GM18498 (cell line): ENCODE results near the gene REEP3.
"Not testable (repeated sequence)": the region's sequence is repeated elsewhere in the genome, so short reads cannot be mapped to it uniquely, and the experiment has no call there.

ENCODE experiments used
- ATAC-seq: cut with Tn5 transposase; IDR thresholded peaks from one replicate; pipeline ENCODE4 v1.9.1; 2021; ENCODE audit warnings: mild to moderate bottlenecking, moderate library complexity; ENCODE audit not compliant: unreplicated experiment

The REEP3 gene

DNA sequence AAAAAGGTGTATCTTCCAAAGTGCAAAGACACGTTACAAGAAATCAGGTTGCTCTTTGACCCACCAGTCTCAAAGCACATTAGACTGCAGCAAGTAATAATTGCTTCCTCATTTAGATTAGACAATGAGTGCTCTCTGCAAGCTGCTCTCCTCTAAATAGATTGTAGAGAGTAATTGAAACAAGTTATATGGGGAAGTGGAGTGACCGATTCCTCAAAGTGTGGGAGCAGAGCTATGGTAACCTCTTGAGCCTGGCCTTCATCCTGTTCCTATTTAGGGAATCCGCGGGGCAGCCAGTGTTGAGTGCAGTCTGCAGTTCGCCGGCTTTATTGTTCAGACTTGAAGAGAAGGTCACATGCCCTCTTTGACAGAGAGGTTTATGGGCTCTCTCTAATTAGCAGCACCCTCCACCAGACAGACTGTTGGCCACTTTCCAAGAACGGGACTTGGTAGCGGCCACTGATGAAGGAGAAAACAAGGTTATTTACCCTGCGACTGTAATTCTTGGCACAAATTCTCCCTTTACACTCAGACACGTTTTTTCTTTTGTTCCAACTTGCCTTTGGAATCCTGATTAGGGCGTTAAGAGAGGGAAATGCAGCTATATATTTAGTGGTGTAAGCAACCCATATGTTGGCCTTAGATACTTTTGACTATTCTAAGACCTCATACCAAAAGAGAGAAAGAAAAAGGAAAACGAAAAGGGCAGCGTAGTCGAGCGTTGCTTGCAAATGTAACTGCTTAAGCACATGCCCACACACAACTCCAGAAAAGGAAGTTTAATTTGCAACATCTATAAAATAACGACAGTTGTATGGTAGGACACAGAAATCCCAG lies 107.5 kb downstream of the REEP3 start:
- ATAC-seq: peak; percentile 38

DNA sequence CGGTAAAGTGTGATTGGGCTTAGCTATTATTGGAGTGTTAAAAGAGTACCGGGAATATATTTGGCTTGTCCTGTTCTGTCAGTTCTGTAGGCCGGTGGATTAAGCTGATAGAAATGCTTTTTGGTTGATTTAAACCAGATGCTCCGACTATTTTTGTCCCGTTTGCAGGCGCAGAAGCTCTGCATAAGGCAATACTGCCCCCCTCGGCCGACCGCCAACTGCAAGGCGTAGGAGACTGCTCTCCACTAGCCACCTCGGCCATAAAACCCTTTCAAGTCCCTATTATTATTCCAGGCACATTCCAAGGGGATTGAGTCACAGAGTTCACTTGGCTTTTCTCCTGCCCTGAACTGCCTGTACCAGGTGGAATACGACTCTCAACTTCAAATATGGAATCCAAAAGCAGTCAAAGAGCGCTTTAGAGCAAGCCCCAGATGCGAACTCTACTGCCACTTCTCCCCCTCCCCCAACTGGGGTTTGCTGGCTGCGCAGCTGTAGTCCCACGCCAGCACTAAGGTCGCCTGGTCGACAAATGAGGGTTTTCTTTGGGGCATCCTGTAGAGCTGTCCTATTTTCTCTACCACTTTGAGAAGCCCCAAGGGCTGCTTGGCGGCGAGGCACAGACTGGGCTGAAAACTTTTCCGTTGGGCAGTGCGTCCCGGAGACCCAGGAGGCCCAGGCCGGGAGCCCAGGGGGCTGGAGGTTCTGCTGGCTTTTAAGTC lies 108.3 kb downstream of the REEP3 start:
- ATAC-seq: peak; percentile 51

DNA sequence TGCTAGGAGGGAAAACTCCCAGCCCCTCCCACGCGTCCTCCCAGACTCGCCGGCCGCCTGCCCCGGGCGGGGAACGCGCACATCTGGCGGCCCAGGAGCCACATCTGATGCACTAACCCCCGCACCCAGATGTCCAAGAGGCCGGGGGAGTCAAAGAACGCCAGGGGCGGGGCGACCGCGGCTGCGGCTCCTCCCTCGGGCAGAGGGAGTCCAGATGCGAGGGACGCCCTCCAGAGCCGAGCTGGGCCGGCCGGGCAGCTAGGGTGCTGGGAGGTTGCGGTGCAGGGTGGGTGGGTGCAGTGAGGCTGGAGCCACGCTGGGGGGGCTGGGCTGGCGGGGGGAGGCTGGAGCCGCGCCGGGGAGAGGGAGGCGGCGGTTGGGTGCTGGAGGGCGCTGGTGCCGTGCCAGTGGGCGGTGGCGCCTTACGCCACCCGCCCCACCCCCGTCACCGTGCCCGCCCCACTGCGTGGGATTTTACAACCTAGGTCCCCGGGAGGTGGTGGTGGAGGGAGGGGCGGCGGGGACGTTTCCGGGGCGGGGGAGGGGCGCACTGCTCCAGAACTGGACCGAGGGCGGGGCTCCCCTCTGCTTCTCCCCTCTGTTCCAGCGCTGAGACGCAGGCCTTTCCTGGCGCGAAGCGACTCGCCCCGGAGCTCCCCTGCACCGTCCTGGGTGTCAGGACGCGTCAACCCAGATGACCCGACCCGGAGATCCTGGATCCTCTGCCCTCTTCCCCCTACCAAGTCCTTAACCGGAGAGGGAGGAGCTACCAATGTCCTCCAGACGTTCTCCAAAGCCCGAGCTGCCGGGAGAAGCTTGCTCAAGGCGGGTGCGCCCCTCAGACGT lies 109.1 kb downstream of the REEP3 start:
- peak; percentile 65 for ATAC-seq

DNA sequence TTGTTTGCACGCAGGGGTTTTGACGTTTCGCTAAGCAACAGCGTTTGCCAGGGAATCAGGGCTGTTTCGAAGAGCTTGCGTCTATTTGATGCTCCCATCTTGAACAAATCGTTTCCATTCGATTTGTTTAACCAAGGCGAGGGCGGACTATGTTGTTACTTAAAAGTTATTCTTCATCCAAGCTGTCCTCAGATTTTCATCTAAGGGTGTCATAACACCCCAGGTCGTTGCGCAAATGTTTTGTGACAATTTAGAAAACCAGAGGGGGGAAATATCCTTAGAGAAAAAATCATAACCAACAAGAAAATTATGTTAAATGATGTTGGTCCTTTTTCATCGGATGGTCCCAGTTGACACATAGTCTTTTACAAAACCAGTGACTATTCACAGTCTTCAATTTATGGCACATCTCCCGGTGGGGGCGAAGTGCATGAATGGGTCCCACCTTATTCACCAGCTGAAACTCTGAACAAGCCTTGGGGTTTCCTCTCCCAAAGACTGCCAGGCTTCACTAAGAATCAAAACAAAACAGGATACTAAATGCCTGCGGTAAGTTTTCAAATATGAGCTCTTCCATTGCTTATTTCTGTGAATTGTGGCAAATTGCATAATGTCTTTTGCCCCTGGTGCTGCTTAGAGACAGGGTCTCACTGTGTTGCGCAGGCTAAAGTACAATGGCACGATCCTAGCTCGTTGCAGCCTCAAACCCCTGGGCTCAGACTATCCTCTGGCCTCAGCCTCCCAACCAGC lies 109.9 kb downstream of the REEP3 start:
- no peak for ATAC-seq

DNA sequence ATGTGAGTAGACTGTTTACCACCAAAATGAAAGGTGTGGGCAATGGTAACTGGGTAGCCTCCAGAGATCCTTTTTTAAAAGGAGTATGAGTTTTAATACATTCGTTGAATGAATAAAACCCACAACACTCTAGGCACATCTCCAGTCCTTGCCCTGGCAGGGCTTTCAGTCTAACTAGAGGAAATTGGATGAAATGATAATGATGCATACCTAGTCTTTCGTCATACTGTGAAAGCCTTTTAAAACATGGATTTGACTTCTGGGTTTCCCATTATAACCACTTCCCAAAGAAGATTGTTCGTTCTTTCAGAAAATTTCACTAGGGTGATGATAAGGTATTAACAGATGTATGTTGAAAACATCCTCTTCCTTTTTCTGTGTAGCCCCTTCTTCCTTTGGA lies 110.8 kb downstream of the REEP3 start:
- no peak for ATAC-seq

DNA sequence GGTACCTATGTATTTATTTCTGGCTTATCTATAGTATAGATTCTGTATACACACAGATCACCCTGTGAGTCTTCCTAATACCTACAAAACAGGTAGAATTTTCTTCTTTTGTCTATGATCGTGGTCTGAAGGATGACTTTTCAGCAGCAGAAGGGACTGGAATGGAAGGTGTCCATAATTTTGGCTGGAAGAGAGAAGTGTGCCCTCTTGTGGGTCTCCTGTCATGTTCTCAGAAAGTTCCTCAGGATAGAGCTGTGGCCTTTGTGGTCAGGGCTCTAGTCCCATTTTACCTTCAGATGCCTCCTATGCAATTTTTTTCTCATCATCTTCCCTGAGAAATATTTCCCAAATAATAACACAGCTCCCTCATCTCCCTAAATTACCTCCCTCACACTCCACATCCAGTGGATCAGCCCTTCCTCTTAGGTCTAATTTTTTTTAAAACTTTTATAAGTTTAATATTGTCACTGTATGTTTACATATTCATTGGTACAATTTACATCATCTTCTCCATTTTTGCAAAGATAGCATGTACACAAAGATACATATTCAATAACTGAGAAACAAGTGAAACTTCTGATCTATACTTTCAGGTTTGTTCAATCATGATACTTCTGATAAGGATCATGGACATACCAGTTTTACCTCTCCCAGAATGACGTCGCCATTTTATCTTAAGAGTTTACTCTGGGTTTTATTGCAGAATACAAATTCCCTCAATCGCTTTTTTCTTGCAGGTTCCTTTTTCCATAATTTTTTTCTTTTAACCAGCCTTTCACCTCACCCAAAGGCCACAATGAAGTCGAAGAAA lies 112.7 kb downstream of the REEP3 start:
- no peak for ATAC-seq

DNA sequence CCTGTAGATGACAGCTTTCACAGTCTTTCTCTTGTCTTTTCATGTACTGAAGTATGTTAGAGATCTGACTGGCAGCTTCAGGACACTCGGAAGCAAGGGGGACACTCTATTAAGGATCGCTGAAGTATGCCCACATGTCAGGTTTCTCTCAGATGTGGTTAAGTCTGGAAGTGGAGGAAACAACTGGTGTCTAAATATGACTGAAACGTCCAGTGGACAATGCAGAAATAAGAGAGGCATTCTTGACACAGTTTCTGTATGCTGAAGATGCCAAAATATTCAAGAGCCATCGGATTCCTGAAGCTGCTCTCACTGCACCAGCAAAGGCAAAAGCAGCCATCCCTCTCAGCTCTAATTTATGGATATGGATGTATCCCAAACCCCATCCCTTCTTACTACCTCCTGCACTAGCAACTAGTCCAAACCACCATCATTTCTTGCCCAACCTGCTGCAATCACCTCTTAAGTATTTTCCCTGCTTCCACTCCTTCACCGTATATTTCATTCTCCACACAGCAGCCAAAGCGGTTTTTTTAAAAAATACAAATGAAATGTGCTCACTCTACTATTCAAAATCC lies 113.4 kb downstream of the REEP3 start:
- no peak for ATAC-seq

DNA sequence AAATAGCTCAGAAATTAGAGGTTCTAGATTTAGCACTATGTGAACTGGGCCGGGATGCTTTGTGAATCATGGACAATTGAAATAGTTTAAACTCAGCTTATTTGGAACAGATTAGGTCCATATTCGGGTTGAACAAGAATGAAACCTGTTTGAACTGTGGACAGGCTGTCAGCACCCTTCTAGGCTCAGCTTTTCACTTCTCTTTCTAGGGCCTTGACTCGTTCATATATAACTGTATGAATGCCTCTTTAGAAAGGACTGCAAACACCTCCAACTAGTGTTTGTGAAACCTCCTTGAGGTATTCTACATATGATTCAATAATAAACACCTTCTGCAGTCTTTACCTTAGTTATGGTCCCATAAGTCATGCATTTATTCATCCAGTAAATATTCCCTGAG lies 115.6 kb downstream of the REEP3 start:
- ATAC-seq: no peak

DNA sequence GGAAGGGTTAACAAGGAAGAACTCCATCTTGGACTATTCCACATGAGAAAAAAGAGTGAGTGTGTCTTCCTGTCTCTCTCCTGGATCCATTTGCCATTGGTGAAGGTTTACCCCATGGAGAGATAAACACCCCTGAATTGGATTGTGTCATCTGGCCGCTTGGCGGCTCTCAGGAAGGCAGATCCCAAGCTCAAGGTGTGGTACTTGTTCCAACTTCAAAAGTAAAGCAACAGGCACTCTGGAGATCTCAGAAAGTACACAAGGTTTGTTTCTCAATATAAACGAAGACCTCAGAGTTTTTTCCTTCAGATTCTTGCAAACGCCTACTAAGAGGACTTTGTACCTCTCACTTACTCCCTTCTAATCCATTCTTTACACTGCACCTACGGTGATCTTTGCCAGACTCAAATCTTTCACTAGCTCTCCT lies 116.7 kb downstream of the REEP3 start:
- ATAC-seq: no peak

DNA sequence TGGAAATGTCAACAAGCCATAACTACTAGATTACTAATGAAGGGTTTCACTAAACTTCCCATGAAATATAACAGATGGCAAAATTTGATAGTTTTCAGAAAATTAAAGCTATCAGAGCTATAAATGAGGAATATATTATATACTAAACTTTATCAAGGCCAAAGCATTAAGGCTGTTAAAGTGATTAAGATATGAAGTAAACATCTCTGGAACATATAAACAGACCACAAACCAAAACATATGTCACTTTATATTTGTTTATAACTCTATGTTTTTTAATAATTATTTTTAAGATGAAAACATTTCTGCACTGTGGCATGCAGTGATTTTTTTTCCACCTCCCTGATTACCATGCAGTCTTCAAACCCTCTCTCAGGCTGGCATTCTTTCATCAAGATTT lies 120.2 kb downstream of the REEP3 start:
- no peak for ATAC-seq

DNA sequence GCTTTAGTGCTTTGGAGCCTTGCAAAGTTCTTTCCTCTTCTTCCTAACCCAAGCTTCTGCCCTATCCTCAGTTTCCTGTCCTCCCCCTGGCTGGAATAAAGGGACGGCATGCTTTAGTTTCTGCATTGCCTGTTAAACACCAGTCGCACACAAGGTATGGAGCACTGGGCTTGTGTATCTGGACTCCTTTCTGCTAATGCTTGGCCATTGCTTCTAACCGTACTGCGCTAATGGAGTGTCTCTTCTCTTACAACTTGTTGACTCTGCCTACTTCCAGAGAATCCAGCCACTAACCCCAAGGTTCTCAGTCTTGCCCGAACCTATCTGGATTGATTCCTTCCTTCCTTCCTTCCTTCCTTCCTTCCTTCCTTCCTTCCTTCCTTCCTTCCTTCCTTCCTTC lies 120.6 kb downstream of the REEP3 start:
- no peak for ATAC-seq

DNA sequence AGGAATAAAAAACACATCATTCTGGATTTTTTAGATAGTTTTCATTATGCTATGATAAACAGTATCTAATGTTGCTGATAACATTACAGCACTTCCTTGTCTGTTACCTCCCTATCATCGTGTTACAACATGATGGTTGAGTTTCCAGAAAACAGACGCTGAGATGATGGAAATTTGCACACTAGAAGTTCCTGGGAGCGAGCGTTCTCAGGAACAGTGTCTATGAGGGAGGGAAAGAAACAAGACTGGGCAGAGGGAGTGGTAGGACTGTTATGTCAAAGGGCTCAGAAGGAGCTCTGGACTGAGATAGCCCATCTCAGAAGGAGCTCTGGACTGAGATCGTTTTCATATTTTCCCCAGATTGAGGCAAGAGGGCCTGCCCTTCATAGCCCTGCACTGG lies 121.6 kb downstream of the REEP3 start:
- no peak for ATAC-seq

DNA sequence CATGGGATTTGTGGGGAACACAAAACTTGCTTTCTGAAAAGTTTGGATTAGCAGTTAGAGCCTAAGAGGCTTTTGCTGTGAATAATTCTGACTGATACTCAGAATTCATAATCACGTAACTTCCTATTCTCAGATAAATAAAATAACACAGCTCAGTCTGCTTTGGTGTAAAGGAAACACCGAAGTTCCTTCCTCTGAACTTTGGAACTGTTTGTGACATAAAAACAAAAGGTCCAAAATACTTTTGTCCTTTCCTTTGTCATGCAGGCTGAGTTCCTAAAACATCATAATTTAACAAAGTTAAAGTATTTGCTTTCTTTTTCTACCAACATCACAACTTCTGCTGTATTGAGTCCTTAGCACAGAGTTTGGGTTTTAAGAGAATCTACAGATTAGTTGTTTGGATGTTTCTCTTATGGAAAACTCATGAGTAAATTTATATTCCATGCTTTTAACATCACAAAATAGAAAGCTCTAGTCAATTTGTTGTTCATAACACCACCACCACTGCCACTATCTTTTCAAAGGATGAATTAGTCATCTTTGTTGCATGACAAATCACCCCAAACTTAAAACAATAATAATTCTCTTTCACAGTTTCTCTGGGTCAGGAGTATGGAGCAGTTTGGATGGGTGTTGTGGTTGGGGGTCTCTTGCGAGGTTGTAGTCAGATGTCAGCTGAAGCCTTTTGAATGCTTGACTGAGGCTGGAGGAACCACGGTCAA lies 123.4 kb downstream of the REEP3 start:
- no peak for ATAC-seq

DNA sequence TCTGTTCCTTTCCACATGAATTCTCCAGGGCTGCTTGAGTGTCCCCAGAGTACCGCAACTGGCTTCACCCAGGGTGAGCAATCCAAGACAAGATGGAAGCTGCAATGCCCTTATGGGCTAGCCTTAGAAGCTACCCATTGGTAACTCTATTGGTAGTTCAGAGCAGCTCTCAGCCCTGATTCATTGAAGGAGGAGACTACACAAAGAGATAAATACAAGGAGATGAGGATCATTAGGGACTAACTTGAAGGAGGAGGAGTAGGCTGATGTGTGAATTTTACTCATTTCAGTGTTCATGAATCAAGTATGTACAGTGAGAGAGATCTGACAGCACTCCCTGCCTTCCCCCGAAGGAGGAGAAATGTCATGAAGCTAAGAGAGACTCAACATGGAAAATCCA lies 124.0 kb downstream of the REEP3 start:
- ATAC-seq: no peak

DNA sequence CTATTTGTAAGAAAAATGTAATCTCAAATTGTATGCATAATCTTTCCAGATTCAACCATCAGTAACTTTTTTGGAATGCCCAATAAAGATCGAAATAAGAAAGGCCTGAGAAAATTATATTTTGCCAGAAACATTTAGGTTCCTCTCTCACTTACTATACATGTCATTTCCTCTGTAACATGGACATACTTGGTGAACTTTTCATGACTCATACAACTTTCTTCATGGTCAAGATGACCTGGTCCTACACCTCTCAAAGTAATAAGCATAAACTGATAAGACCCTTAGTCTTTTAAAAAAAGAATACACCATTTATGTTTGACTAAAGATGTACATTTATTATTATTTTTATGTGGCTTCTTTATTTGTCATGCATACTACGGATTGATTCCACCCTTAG lies 125.3 kb downstream of the REEP3 start:
- ATAC-seq: no peak

DNA sequence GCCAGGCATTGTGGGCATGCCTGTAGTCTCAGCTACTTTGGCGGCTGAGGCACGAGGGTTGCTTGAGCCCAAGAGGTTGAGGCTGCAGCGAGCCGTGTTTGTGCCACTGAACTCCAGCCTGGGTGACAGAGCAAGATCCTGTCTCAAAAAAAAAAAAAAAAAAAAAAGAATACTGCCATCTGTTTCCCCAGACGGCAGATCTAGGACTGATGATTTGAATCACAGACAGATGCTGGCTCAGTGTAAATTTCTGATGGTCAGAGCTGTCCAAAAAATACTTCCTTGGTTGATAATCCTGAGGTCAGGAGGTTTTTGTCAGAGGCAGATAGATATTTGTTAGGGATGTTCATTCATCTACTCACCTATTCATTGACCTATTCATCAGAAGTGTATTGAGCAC lies 130.7 kb downstream of the REEP3 start:
- ATAC-seq: no peak

DNA sequence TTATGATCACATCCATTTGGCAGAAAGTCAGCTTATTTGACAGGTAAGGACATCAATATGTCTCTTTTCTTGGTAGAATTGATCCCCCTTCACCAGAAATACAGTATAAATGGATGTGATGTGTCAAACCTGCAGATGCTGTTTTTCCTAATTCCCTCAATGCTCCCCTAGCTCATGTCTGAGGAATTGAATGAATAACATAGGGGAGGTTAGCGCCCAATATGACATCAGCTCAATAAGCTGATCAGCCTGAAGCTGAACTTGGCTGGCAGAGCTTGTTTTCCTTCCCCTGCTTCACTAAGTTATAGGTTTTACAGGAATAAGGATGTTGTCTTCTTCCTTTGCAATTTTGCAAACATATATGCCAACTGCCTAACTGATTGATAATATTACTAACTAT lies 132.5 kb downstream of the REEP3 start:
- no peak for ATAC-seq

DNA sequence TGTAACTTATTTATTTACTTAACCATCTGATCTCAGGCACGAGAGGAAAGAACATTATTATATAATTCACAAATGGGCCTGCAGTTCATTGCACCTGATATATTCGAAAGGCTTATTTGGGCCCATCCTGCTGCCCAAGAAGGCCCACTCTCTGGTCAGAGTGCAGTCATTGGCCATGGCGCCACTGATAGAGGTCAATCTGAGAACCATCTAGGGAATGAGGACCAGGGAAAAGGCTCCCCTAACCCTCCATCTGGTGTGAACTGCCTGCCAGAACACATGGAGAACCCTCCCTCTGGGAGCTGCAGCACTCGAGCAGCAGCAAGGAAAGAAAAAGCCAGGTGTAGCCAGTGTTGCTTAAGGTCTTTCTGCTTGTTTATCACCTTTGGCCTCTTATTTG lies 136.6 kb downstream of the REEP3 start:
- no peak for ATAC-seq

DNA sequence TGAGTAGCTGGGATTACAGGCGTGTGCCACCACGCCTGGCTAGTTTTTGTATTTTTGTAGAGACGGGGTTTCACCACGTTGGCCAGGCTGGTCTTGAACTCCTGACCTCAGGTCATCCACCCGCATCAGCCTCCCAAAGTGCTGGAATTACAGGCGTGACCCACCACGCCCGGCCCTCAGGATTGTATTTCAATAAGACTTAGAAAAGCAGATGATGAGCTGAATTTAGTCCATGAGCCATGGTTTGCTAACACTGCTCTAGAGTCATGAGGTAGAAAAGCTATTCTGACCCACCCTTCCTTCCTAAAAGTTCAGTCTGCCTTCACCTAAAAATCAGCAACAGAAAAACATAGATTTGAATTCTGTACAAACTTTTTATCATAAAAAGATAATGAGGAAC lies 139.7 kb downstream of the REEP3 start:
- not testable (repeated sequence) for ATAC-seq
